SH-SY5Y (cell line): ENCODE measurements around the gene RSBN1L.

Experiments used
- GATA2 ChIP-seq: IDR thresholded peaks from 2 replicates; pipeline ENCODE4 v1.6.1; 2011; ENCODE audit warnings: mild to moderate bottlenecking, low read depth, low read length
- GATA3 ChIP-seq: IDR thresholded peaks from 2 replicates; pipeline ENCODE4 v1.6.1; 2011; ENCODE audit warnings: low read depth, mild to moderate bottlenecking, low read length, moderate library complexity

- no peak for TF ChIP-seq GATA3
- no peak for TF ChIP-seq GATA2
These were observed 28.7 kb upstream of the RSBN1L start for GRCh38 chr7:77667459-77668086.
